IMR-90 (cell line): ENCODE results near the gene PDLIM1. TPM values are rescaled to one million over a fixed set of nuclear protein-coding genes. Genes with fewer than 3 reads are reported as not detected.
A peak's percentile ranks its signal among the peaks of the same experiment; 100 is the strongest.

Source experiments
- ATAC-seq: fragments of 200-7000 bp; cut with Tn5 transposase; 2 replicates; pipeline ENCODE4 v1.9.1; 2020; ENCODE audit warnings: low read depth, mild to moderate bottlenecking, moderate library complexity
- BruUV-seq: library from RNA; stranded (reverse); fragments of 400-500 nt; replicated peaks from 2 replicates; lab custom pipeline; 2021; lab: Mats Ljungman, UMichigan
- CTCF ChIA-PET: fragments of 300-600 bp; formaldehyde crosslinking; extraction: SDS; loops from one replicate; lab custom pipeline; 2021; ENCODE audit warnings: antibody characterized with exemption; lab: Yijun Ruan, JAX
- POLR2A ChIA-PET: fragments of 300-600 bp; sonication (Branson Sonifier 250); formaldehyde crosslinking; loops from one replicate; lab custom pipeline; 2022; ENCODE audit warnings: antibody characterized with exemption; ENCODE audit not compliant: unreplicated experiment; lab: Charles Lee
- DNase-seq: peaks from one replicate; pipeline ENCODE4 v3.0.0; 2013
- H2AFZ ChIP-seq: replicated peaks from 2 replicates; pipeline ENCODE3; 2013; ENCODE audit warnings: low read length, mild to moderate bottlenecking; ENCODE audit not compliant: poor library complexity
- H2AK5ac ChIP-seq: 2 replicates; pipeline ENCODE4 v1.6.1; 2013; ENCODE audit warnings: low read depth, low read length, inconsistent platforms
- H2AK9ac ChIP-seq: replicated peaks from 2 replicates; pipeline ENCODE3; 2013; ENCODE audit warnings: mild to moderate bottlenecking, low read depth, low read length, moderate library complexity; ENCODE audit not compliant: poor library complexity
- H2BK120ac ChIP-seq: 2 replicates; pipeline ENCODE4 v1.6.1; 2013; ENCODE audit warnings: low read depth, low read length, inconsistent platforms
- H2BK15ac ChIP-seq: 3 replicates; pipeline ENCODE4 v1.6.1; 2013; ENCODE audit warnings: low read depth, low read length, inconsistent platforms
- H2BK20ac ChIP-seq: 2 replicates; pipeline ENCODE4 v1.6.1; 2013; ENCODE audit warnings: low read depth, mild to moderate bottlenecking, inconsistent platforms, low read length, moderate library complexity
- H2BK5ac ChIP-seq: 2 replicates; pipeline ENCODE4 v1.6.1; 2013; ENCODE audit warnings: mild to moderate bottlenecking, low read depth, low read length, inconsistent platforms; ENCODE audit not compliant: poor library complexity, severe bottlenecking
- H3K14ac ChIP-seq: replicated peaks from 2 replicates; pipeline ENCODE4 v1.6.1; 2013; ENCODE audit warnings: low read depth, low read length, inconsistent platforms
- H3K18ac ChIP-seq: 2 replicates; pipeline ENCODE4 v1.6.1; 2013; ENCODE audit warnings: low read depth, low read length, control low read depth
- H3K23ac ChIP-seq: 2 replicates; pipeline ENCODE4 v1.6.1; 2013; ENCODE audit warnings: low read depth, low read length, inconsistent platforms
- H3K27ac ChIP-seq: 2 replicates; pipeline ENCODE4 v1.5.1; 2013; ENCODE audit warnings: mild to moderate bottlenecking, control low read depth, low read length; ENCODE audit not compliant: insufficient read depth
- H3K27me3 ChIP-seq: 2 replicates; pipeline ENCODE4 v1.6.1; 2013; ENCODE audit warnings: low read length; ENCODE audit not compliant: control insufficient read depth, insufficient read depth
- H3K36me3 ChIP-seq: 2 replicates; pipeline ENCODE4 v1.6.1; 2013; ENCODE audit warnings: low read length, mixed read lengths; ENCODE audit not compliant: control insufficient read depth, insufficient read depth
- H3K4ac ChIP-seq: 2 replicates; pipeline ENCODE4 v1.6.1; 2013; ENCODE audit warnings: low read depth, low read length, inconsistent platforms
- H3K4me1 ChIP-seq: 2 replicates; pipeline ENCODE4 v1.6.1; 2013; ENCODE audit warnings: low read length, mixed read lengths; ENCODE audit not compliant: control insufficient read depth, insufficient read depth
- H3K4me2 ChIP-seq: 2 replicates; pipeline ENCODE4 v1.6.1; 2013; ENCODE audit warnings: low read depth, mild to moderate bottlenecking, control low read depth, low read length, moderate library complexity
- H3K4me3 ChIP-seq: 2 replicates; pipeline ENCODE4 v1.5.1; 2013; ENCODE audit warnings: low read depth, mild to moderate bottlenecking, control low read depth, low read length, moderate library complexity; ENCODE audit not compliant: insufficient read depth
- H3K56ac ChIP-seq: 2 replicates; pipeline ENCODE4 v1.6.1; 2013; ENCODE audit warnings: low read length, inconsistent platforms; ENCODE audit not compliant: insufficient read depth; ENCODE audit errors: extremely low read depth
- H3K79me1 ChIP-seq, 2 experiments: 2 replicates each; pipeline ENCODE4 v1.6.1; 2013; ENCODE audit warnings: low read length in 2 of 2, inconsistent platforms in 1 of 2, low read depth in 1 of 2
- H3K9ac ChIP-seq: 2 replicates; pipeline ENCODE4 v1.6.1; 2013; ENCODE audit warnings: low read depth, low read length, control low read depth
- H3K9me1 ChIP-seq: 2 replicates; pipeline ENCODE4 v1.6.1; 2013; ENCODE audit warnings: low read length, inconsistent platforms; ENCODE audit not compliant: insufficient read depth
- H3K9me3 ChIP-seq: 2 replicates; pipeline ENCODE4 v1.6.1; 2013; ENCODE audit warnings: low read length; ENCODE audit not compliant: control insufficient read depth, insufficient read depth
- H4K20me1 ChIP-seq: 2 replicates; pipeline ENCODE4 v1.6.1; 2013; ENCODE audit warnings: low read length, inconsistent platforms; ENCODE audit not compliant: insufficient read depth
- H4K5ac ChIP-seq: 2 replicates; pipeline ENCODE4 v1.6.1; 2013; ENCODE audit warnings: mild to moderate bottlenecking, low read depth, low read length, control low read depth
- H4K8ac ChIP-seq, 2 experiments: 2 replicates each; pipeline ENCODE4 v1.6.1; 2013; ENCODE audit warnings: low read depth in 2 of 2, low read length in 2 of 2, control low read depth in 1 of 2, inconsistent platforms in 1 of 2
- H4K91ac ChIP-seq: 2 replicates; pipeline ENCODE4 v1.6.1; 2013; ENCODE audit warnings: low read depth, low read length, inconsistent platforms; ENCODE audit not compliant: insufficient read depth
- BHLHE40 ChIP-seq: fragments of 150-350 bp; IDR thresholded peaks from 2 replicates; pipeline ENCODE4 v1.6.1; 2016; ENCODE audit warnings: mild to moderate bottlenecking, low read depth, low read length
- CEBPB ChIP-seq: IDR thresholded peaks from 2 replicates; pipeline ENCODE4 v1.6.1; 2012; ENCODE audit warnings: low read depth, low read length, improper control_type of control experiment
- CHD1 ChIP-seq: IDR thresholded peaks from 2 replicates; pipeline ENCODE4 v1.6.1; 2012; ENCODE audit warnings: low read depth, low read length, improper control_type of control experiment
- FOS ChIP-seq: fragments of 150-350 bp; IDR thresholded peaks from 2 replicates; pipeline ENCODE4 v1.6.1; 2016; ENCODE audit warnings: low read depth, low read length
- MAZ ChIP-seq: IDR thresholded peaks from 2 replicates; pipeline ENCODE4 v1.6.1; 2012; ENCODE audit warnings: low read depth, mild to moderate bottlenecking, low read length, improper control_type of control experiment, moderate library complexity, borderline replicate concordance
- NFE2L2 ChIP-seq: fragments of 150-350 bp; IDR thresholded peaks from 2 replicates; pipeline ENCODE4 v1.6.1; 2016; ENCODE audit warnings: low read depth, mild to moderate bottlenecking, low read length
- RAD21 ChIP-seq: IDR thresholded peaks from 2 replicates; pipeline ENCODE4 v1.6.1; 2012; ENCODE audit warnings: low read length, improper control_type of control experiment
- RCOR1 ChIP-seq: IDR thresholded peaks from 2 replicates; pipeline ENCODE4 v1.6.1; 2012; ENCODE audit warnings: mild to moderate bottlenecking, low read length, improper control_type of control experiment; ENCODE audit not compliant: insufficient replicate concordance
- SMC3 ChIP-seq: fragments of 150-350 bp; IDR thresholded peaks from 2 replicates; pipeline ENCODE4 v1.6.1; 2016; ENCODE audit warnings: low read depth, mild to moderate bottlenecking, antibody characterized with exemption, low read length, moderate library complexity
- WGBS, 2 experiments: methylation state at CpG; one replicate each; pipeline versions ENCODE4 v1.1.5 to v1.1.7; 2013; ENCODE audit warnings: missing lambda C conversion rate in 2 of 2; ENCODE audit not compliant: insufficient read length in 1 of 2; ENCODE audit errors: extremely low coverage in 2 of 2; 5-methylcytosine and 5-hydroxymethylcytosine counted together
- dilution Hi-C: fragments of 300-500 bp; cut with HindIII; formaldehyde crosslinking; loops from one replicate; pipeline ENCODE4 v1.14.3; 2018; ENCODE audit warnings: low sequenced_read_pairs; ENCODE audit not compliant: unreplicated experiment
- in situ Hi-C: fragments of 300-500 bp; cut with MboI; formaldehyde crosslinking; loops from 3 replicates; pipeline ENCODE4 v1.14.3; 2019; ENCODE audit warnings: low sequenced_read_pairs, inconsistent platforms, mixed read lengths
- intact Hi-C: fragments of 100-400 bp; cut with micrococcal nuclease; formaldehyde crosslinking; loops from 2 replicates; pipeline ENCODE4 v1.10.0; 2022
- polyA plus RNA-seq, 3 experiments: library from polyadenylated mRNA; depleted of rRNA; stranded (reverse); fragments of >200 nt; gene quantifications; 2 replicates each; pipeline ENCODE4 v1.2.3, GENCODE V29; 2012; ENCODE audit warnings: low replicate concordance in 1 of 3
- total RNA-seq: library from RNA; depleted of rRNA; stranded (reverse); fragments of >200 nt; gene quantifications from 2 replicates; pipeline ENCODE4 v1.2.3, GENCODE V29; 2012

The PDLIM1 gene
- total and polyA plus RNA-seq, 2 of the 4 experiments (the other 2 are of a cell fraction) = 30.1 to 187 TPM

DNA sequence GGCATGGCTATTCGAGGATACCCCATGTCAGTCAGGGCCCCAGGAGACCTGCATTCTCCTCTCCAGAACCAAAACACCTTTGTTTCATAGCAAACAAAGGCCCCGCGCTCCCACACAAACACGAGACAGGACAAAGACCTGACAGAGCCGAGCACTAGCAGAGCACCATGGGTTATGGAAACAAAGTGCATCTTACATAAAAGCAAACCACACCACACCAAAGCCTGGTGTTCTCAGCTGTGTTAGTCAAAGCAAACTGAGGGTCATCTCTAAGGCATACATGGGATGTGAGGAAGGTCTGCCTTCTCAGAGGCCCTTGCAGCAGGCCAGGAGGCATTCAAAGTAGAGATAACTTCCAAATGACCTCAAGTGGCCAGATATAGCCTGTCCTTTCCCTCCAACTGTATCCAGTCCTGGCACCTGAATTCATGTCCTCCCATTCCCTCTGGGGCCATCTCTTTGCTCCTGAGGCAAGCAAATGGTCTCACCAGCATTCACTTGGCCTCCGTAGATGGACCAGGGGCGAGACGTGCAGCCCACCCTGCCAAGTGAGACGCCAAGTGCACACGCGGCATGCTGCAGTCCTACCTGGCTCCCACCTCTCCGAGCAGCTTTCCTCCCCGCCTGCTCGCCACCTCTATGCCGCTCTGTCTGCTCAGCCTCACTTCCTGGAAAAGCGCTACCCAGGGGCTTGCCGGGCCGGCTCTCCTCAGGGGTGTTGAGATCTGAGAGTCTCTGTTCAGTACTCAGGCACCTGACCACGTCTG lies 45.3 kb upstream of the PDLIM1 start (continued):
- no peak for TF ChIP-seq NFE2L2
- TF ChIP-seq RAD21 = no peak

DNA sequence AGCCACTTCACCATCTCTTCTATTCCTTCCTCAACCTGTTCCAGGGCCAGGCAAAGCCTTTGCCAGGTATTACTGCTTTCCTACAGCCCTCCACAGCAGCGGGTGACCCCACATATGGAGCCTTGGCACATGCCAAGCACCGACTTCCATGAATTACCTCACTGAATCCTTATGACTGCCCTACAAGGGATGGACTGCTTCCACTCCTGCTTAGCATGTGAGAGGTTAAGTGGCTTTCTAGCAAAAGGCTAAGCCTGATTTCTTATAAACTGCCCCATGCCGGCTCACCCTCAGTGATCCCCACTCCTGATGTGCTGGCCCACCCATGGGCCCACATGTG lies 44.0 kb upstream of the PDLIM1 start:
- CTCF ChIA-PET = no interaction called here
- H3K4me3 ChIP-seq = no peak overlapping the region
- intact Hi-C loops = loop anchor here (1.0 to 2.0 kb wide), 2 partner anchors 26 to 44 kb away; partner anchors contain the start of gene PDLIM1
- H2BK15ac ChIP-seq = peak overlapping the region; percentile 90
- H2BK20ac ChIP-seq = peak overlapping the region; percentile 91
- no peaks in the 10 kb centered on the region for H4K20me1 ChIP-seq
- H2AK9ac ChIP-seq = peak overlapping the region; percentile 68
- H2BK120ac ChIP-seq = peak overlapping the region; percentile 100
- H3K36me3 ChIP-seq = no peaks in the 10 kb centered on the region
- dilution Hi-C loops = no loop called here
- H3K14ac ChIP-seq = peak overlapping the region; percentile 77
- peak overlapping the region; percentile 99 for H3K27ac ChIP-seq
- H2AK5ac ChIP-seq = peak overlapping the region; percentile 92
- H3K23ac ChIP-seq = peak overlapping the region; percentile 85
- TF ChIP-seq SMC3 (no peak), FOS (no peak), BHLHE40 (no peak), CEBPB (no peak), CHD1 (no peak), RCOR1 (peak; percentile 5), MAZ (no peak)
- in situ Hi-C loops = no loop called here
- H2BK5ac ChIP-seq = peak overlapping the region; percentile 98
- peak overlapping the region; percentile 92 for H3K18ac ChIP-seq
- peaks cover 31% of the 10 kb centered on the region for H3K4me1 ChIP-seq
- H3K4ac ChIP-seq = peak overlapping the region; percentile 100
- H4K8ac ChIP-seq = peak overlapping the region; percentile 88 to 90
- H3K9me1 ChIP-seq = peaks cover 29% of the 10 kb centered on the region
- H3K9ac ChIP-seq = peak overlapping the region; percentile 39
- no TSS peak for BruUV-seq
- H3K4me2 ChIP-seq = peak overlapping the region; percentile 62
- peaks cover 0 to 6% of the 10 kb centered on the region in 2 experiments; a peak in 2 of 4 replicates for H3K79me1 ChIP-seq
- 40% methylated on average over 1 of the region's 3 CpGs; no CpG with 5 or more reads in 1 of the 2 experiments for WGBS, 2 experiments
- no peaks in the 10 kb centered on the region for H3K9me3 ChIP-seq
- POLR2A ChIA-PET = no interaction called here
- H3K27me3 ChIP-seq = no peaks in the 10 kb centered on the region
- DNase-seq = no peak
- peak overlapping the region; percentile 94 for H4K5ac ChIP-seq
- H3K56ac ChIP-seq = peak overlapping the region; percentile 83
- peak overlapping the region; percentile 73 for H2AFZ ChIP-seq
- H4K91ac ChIP-seq = peak overlapping the region; percentile 96
- peak; percentile 24 for ATAC-seq
